B cell (primary cell): Measurements from ENCODE around the gene CREB3L1. TPM values are rescaled to one million over a fixed set of nuclear protein-coding genes. Genes with fewer than 3 reads are reported as not detected.
A peak's percentile ranks its signal among the peaks of the same experiment; 100 is the strongest.

Experiments
- ATAC-seq: fragments of 200-7000 bp; cut with Tn5 transposase; one replicate; pipeline ENCODE4 v1.10.0; 2021; ENCODE audit warnings: low read depth, mild to moderate bottlenecking, moderate number of reproducible peaks, moderate library complexity
- CTCF ChIA-PET: fragments of 350-600 bp; sonication (Branson Sonifier 250); formaldehyde crosslinking; loops from one replicate; lab custom pipeline; 2021; ENCODE audit warnings: antibody characterized with exemption, inconsistent platforms; lab: Charles Lee
- POLR2A ChIA-PET: fragments of 350-600 bp; sonication (Branson Sonifier 250); formaldehyde crosslinking; loops from one replicate; lab custom pipeline; 2021; ENCODE audit warnings: antibody characterized with exemption; lab: Charles Lee
- DNase-seq: peaks from one replicate; pipeline ENCODE4 v3.0.0; 2013
- H2AFZ ChIP-seq: 2 replicates; pipeline ENCODE4 v1.6.1; 2012; ENCODE audit warnings: mild to moderate bottlenecking, low read depth, low read length; ENCODE audit not compliant: insufficient read depth, poor library complexity, severe bottlenecking
- H3K27ac ChIP-seq, 2 donors: 1 replicate in 1 of 2; 2 replicates in 1 of 2; pipeline ENCODE4 v1.5.1; 2012 to 2013; ENCODE audit warnings: low read length in 2 of 2, mild to moderate bottlenecking in 2 of 2, moderate library complexity in 1 of 2
- H3K27me3 ChIP-seq, 4 experiments: fragments of 200-600 bp in 1 of 4; sonication (generic) in 1 of 4; replicated peaks in 1 of 4; 1 replicate in 2 of 4; 2 replicates in 2 of 4; pipeline versions ENCODE4 v1.6.1 to v1.7.0; 2013 to 2016; ENCODE audit warnings: low read length in 3 of 4, mild to moderate bottlenecking in 2 of 4, mixed read lengths in 1 of 4, moderate library complexity in 1 of 4; ENCODE audit not compliant: insufficient read depth in 4 of 4, control insufficient read depth in 3 of 4; ENCODE audit errors: control extremely low read depth in 1 of 4
- H3K36me3 ChIP-seq, 2 experiments: replicated peaks in 1 of 2; 1 replicate in 1 of 2; 2 replicates in 1 of 2; pipeline versions ENCODE4 v1.6.1 to v1.7.1; 2013; ENCODE audit warnings: low read length in 1 of 2; ENCODE audit not compliant: insufficient read depth in 2 of 2, control insufficient read depth in 1 of 2; ENCODE audit errors: control extremely low read depth in 1 of 2, extremely low read depth in 1 of 2
- H3K4me1 ChIP-seq, 2 donors: fragments of 200-600 bp in 1 of 2; sonication (generic) in 1 of 2; 1 replicate in 1 of 2; 2 replicates in 1 of 2; pipeline versions ENCODE4 v1.5.1 to v1.6.1; 2013 to 2017; ENCODE audit warnings: low read length in 2 of 2; ENCODE audit not compliant: control insufficient read depth in 2 of 2, insufficient read depth in 2 of 2
- H3K4me2 ChIP-seq: replicated peaks from 2 replicates; pipeline ENCODE3; 2012; ENCODE audit warnings: mild to moderate bottlenecking, low read depth, low read length; ENCODE audit not compliant: poor library complexity, severe bottlenecking
- H3K4me3 ChIP-seq, 5 experiments: fragments of 200-600 bp in 1 of 5; sonication (generic) in 1 of 5; 1 replicate in 3 of 5; 2 replicates in 2 of 5; pipeline versions ENCODE4 v1.5.1 to v1.7.0; 2011 to 2016; ENCODE audit warnings: low read length in 4 of 5, mild to moderate bottlenecking in 4 of 5, low read depth in 2 of 5, control low read depth in 1 of 5, moderate library complexity in 1 of 5; ENCODE audit not compliant: insufficient read depth in 1 of 5; ENCODE audit errors: control extremely low read depth in 1 of 5, extremely low read depth in 1 of 5
- H3K79me2 ChIP-seq: fragments of 200-600 bp; sonication (generic); one replicate; pipeline ENCODE4 v1.6.0; 2016; ENCODE audit warnings: low read length; ENCODE audit not compliant: control insufficient read depth, insufficient read depth
- H3K9ac ChIP-seq: fragments of 200-600 bp; sonication (generic); 2 replicates; pipeline ENCODE4 v1.6.1; 2017; ENCODE audit warnings: mild to moderate bottlenecking, low read length, moderate library complexity
- H3K9me3 ChIP-seq, 3 donors: one replicate each; pipeline versions ENCODE4 v1.6.1 to v1.7.1; 2013; ENCODE audit warnings: low read length in 2 of 3; ENCODE audit not compliant: control insufficient read depth in 2 of 3, insufficient read depth in 1 of 3; ENCODE audit errors: control extremely low read depth in 1 of 3
- H4K20me1 ChIP-seq: 2 replicates; pipeline ENCODE4 v1.6.0; 2012; ENCODE audit warnings: mild to moderate bottlenecking, low read length; ENCODE audit not compliant: insufficient read depth, control insufficient read depth, poor library complexity, severe bottlenecking
- H3K27ac Mint-ChIP-seq: one replicate; pipeline ENCODE4 v1.8.0; 2021; ENCODE audit warnings: mixed read lengths
- H3K27me3 Mint-ChIP-seq: one replicate; pipeline ENCODE4 v1.8.0; 2021; ENCODE audit warnings: mixed read lengths
- H3K4me1 Mint-ChIP-seq: one replicate; pipeline ENCODE4 v1.8.0; 2021; ENCODE audit warnings: mixed read lengths
- H3K4me3 Mint-ChIP-seq: one replicate; pipeline ENCODE4 v1.8.0; 2021; ENCODE audit warnings: mixed read lengths
- H3K9me3 Mint-ChIP-seq: one replicate; pipeline ENCODE4 v1.8.0; 2022; ENCODE audit warnings: mixed read lengths; ENCODE audit not compliant: insufficient read depth
- CTCF ChIP-seq: fragments of 200-600 bp; IDR thresholded peaks from one replicate; pipeline ENCODE4 v1.8.0; 2022; ENCODE audit warnings: antibody characterized with exemption, mild to moderate bottlenecking
- EZH2 ChIP-seq: IDR thresholded peaks from 2 replicates; pipeline ENCODE4 v1.6.1; 2012; ENCODE audit warnings: borderline replicate concordance, low read depth, mild to moderate bottlenecking, moderate library complexity, low read length; ENCODE audit not compliant: insufficient read depth, poor library complexity, severe bottlenecking
- WGBS: methylation state at CpG from one replicate; pipeline ENCODE4 v1.1.5; 2013; ENCODE audit warnings: missing lambda C conversion rate; ENCODE audit not compliant: insufficient coverage; 5-methylcytosine and 5-hydroxymethylcytosine counted together
- intact Hi-C: fragments of 100-400 bp; cut with micrococcal nuclease; formaldehyde crosslinking; loops from one replicate; pipeline ENCODE4 v1.10.0; 2022
- polyA plus RNA-seq: library from polyadenylated mRNA; depleted of rRNA; stranded (reverse); fragments of >200 nt; gene quantifications from 2 replicates; pipeline ENCODE4 v1.2.3, GENCODE V29; 2012
- total RNA-seq, 2 donors: library from RNA; stranded (reverse); fragments of 120-200 nt in 1 of 2; gene quantifications; 1 replicate in 1 of 2; 2 replicates in 1 of 2; pipeline versions ENCODE4 v1.2.3 to v1.2.4, GENCODE V29; 2013 to 2022

CREB3L1 gene
- total and polyA plus RNA-seq, 2 donors (not counting 1 experiment from before 2014, with no cell fraction given): not detected

DNA sequence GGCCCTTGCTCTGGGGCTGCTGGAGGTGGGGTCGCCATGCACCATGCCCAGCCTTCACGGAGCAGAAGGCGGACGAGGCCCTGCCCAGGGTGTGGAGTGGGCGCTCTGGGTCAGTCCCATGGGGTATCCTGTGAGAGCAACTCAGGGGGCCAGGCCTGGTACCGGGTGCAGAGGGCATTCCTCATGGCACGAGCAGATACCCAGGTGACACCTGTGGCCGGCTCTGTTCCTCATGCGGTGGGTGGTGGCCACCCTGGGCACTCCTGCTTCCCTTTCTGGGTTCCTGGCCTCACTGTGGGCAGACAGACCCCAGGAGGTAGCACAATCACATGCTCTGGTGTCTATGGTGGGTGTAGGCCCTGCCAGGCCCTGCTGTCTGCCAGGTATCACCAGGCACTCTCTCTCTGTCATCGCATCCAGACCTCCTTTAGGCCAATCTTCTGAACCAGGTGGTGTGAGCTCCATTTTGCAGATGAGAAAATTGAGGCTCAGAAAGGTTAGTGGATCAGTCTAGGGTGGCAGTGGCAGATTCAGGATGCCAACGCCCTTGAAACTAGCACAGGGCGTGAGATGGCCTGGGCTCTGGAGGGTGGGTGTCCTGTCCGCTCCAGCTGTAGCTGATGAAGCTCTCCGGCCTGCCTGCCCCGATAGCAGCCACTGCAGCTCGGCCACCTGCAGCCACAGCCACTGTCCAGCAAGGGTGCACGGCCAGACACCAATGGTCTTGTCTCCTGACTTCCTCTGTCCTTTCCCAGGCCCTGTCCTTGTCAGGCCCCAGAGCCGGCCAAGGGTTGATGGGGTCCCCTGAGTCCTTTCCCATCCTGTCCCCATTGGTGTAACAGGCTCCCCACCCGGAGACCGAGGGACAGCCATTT, 84.9 kb downstream of the CREB3L1 start:
- POLR2A ChIA-PET: no interaction called here
- Histone ChIP-seq H3K27ac (no peak overlapping the region), H3K36me3 (no peaks in the 10 kb centered on the region), H4K20me1 (peaks cover 70% of the 10 kb centered on the region), H3K9me3 (no peaks in the 10 kb centered on the region), H3K4me3 (no peak overlapping the region), H3K27me3 (no peaks in the 10 kb centered on the region), H3K9ac (peak overlapping the region; percentile 62), H3K4me2 (peak overlapping the region; percentile 90), H3K4me1 (peaks cover 19 to 30% of the 10 kb centered on the region in 2 donors), H3K79me2 (peaks cover 53% of the 10 kb centered on the region), H2AFZ (no peak overlapping the region)
- 63% methylated on average over 20 of the region's 20 CpGs for WGBS
- TF ChIP-seq CTCF (no peak), EZH2 (no peak)
- no peak for ATAC-seq
- CTCF ChIA-PET: interaction anchor here (1.4 kb wide), 1 partner anchor 123 kb away, joined by 3 read pairs; no protein-coding TSS in a partner anchor
- intact Hi-C loops: no loop called here
- no peak overlapping the region for H3K27ac Mint-ChIP-seq
- DNase-seq: no peak
- H3K9me3 Mint-ChIP-seq: no peaks in the 10 kb centered on the region
- H3K27me3 Mint-ChIP-seq: no peaks in the 10 kb centered on the region
- peak overlapping the region; percentile 84 for H3K4me3 Mint-ChIP-seq
- peaks cover 25% of the 10 kb centered on the region for H3K4me1 Mint-ChIP-seq

- ATAC-seq (no peak), DNase-seq (no peak)
- no peak for TF ChIP-seq EZH2
- Histone ChIP-seq H3K9me3 (no peaks in the 10 kb centered on the region), H2AFZ (no peak overlapping the region), H3K9ac (no peak overlapping the region), H3K27ac (no peak overlapping the region), H3K36me3 (no peaks in the 10 kb centered on the region), H3K27me3 (no peaks in the 10 kb centered on the region), H3K4me1 (peaks cover 19 to 30% of the 10 kb centered on the region in 2 donors), H3K4me3 (no peak overlapping the region), H4K20me1 (peaks cover 69% of the 10 kb centered on the region), H3K79me2 (peaks cover 48% of the 10 kb centered on the region), H3K4me2 (no peak overlapping the region)
- POLR2A ChIA-PET: no interaction called here
- Mint-ChIP-seq H3K27ac (no peak overlapping the region), H3K27me3 (no peaks in the 10 kb centered on the region), H3K4me3 (peak overlapping the region; percentile 37), H3K4me1 (peaks cover 27% of the 10 kb centered on the region), H3K9me3 (no peaks in the 10 kb centered on the region)
- intact Hi-C loops: no loop called here
- 78% methylated on average over 9 of the region's 9 CpGs for WGBS
- CTCF ChIA-PET: interaction anchor here (1.4 to 1.9 kb wide), 2 partner anchors 10 to 124 kb away, joined by 3 to 4 read pairs; no protein-coding TSS in a partner anchor
These were observed 85.6 kb downstream of the CREB3L1 start for GRCh38 chr11:46363031-46363407.
